Activated naive CD4-positive, alpha-beta T cell treated with anti-CD3 and anti-CD28 coated beads, Interleukin-2, amount 50 U/mL, for 24 hours (primary cell): Measurements from ENCODE around the gene NR1D1.

Experiments
- H3K27ac Mint-ChIP-seq: one replicate; pipeline ENCODE4 v1.8.0; 2021; ENCODE audit warnings: mild to moderate bottlenecking, mixed read lengths
- H3K27me3 Mint-ChIP-seq: one replicate; pipeline ENCODE4 v1.8.0; 2021; ENCODE audit warnings: mixed read lengths
- H3K36me3 Mint-ChIP-seq: one replicate; pipeline ENCODE4 v1.8.0; 2021; ENCODE audit warnings: mixed read lengths
- H3K4me1 Mint-ChIP-seq: one replicate; pipeline ENCODE4 v1.8.0; 2021; ENCODE audit warnings: mixed read lengths
- H3K4me3 Mint-ChIP-seq: one replicate; pipeline ENCODE4 v1.8.0; 2021; ENCODE audit warnings: mild to moderate bottlenecking, mixed read lengths
- H3K9me3 Mint-ChIP-seq: one replicate; pipeline ENCODE4 v1.8.0; 2021; ENCODE audit warnings: mixed read lengths

Gene NR1D1

DNA sequence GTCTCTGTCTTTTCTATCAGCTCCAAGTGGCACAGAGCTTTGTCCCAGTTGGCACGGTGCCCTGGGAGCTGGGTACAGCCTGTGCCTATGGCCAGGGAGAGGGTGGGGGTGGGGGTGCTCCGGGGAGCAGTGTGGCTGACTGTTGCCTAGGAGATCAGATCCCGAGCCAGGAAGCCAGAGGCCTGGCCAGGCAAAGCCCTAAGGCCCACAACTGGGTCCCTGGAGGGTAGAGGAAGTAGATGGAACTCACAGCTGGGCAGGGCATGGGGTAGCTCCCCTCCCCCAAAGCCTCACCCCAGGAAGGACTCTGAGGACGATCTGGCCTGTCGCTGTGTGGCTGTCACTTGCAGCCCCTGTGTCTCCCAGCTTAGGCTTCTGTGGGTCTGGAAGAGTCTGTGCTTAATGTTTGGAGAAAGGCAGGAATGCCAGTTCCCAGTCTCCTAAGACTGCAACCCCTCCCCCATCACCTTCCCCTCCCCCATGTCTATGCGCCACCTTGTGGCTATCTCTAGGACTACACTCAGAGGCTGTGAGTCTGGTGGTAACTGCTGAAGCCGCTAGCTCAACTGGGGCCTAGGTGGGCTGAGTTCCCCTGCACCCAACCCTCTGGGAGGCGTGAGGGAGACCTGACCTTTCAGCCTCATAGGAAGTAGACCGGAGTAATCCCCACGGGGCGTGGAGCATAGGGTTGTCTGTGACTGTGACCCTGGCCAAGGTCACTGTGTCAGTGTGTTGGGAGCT lies 25.0 kb downstream of the NR1D1 start:
- Mint-ChIP-seq H3K4me1 (peaks cover 48% of the 10 kb centered on the region), H3K4me3 (peak overlapping the region; percentile 70), H3K36me3 (peaks cover 3% of the 10 kb centered on the region), H3K27ac (peak overlapping the region; percentile 76), H3K27me3 (no peaks in the 10 kb centered on the region), H3K9me3 (no peaks in the 10 kb centered on the region)

GRCh38 chr17:40074871-40075200 lies 25.6 kb downstream of the NR1D1 start:
- peaks cover 3% of the 10 kb centered on the region for H3K36me3 Mint-ChIP-seq
- peaks cover 54% of the 10 kb centered on the region for H3K4me1 Mint-ChIP-seq
- H3K27me3 Mint-ChIP-seq, result no peaks in the 10 kb centered on the region
- no peak overlapping the region for H3K4me3 Mint-ChIP-seq
- no peak overlapping the region for H3K27ac Mint-ChIP-seq
- H3K9me3 Mint-ChIP-seq, result no peaks in the 10 kb centered on the region

DNA sequence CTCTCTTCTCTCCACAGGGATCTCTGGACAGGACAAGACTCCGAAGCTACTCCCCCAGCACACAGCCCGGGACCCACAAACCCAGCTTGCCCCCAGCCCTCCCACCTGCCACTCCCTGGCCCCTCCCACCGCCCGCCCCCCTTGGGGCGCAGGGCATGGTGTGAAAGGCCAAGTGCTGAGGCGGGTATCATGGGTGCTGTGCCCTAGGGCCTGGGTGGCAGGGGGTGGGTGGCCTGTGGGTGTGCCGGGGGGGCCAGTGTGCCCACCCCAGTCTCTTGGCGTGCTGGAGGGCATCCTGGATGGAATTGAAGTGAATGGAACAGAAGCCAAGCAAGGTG lies 26.2 kb downstream of the NR1D1 start:
- H3K9me3 Mint-ChIP-seq, result no peaks in the 10 kb centered on the region
- no peaks in the 10 kb centered on the region for H3K27me3 Mint-ChIP-seq
- no peak overlapping the region for H3K27ac Mint-ChIP-seq
- peaks cover 61% of the 10 kb centered on the region for H3K4me1 Mint-ChIP-seq
- H3K4me3 Mint-ChIP-seq, result no peak overlapping the region
- peaks cover 3% of the 10 kb centered on the region for H3K36me3 Mint-ChIP-seq

- Mint-ChIP-seq H3K4me1 (peaks cover 66% of the 10 kb centered on the region), H3K9me3 (no peaks in the 10 kb centered on the region), H3K27me3 (no peaks in the 10 kb centered on the region), H3K27ac (peak overlapping the region; percentile 25), H3K36me3 (peaks cover 3% of the 10 kb centered on the region), H3K4me3 (no peak overlapping the region)
These were observed 26.8 kb downstream of the NR1D1 start for GRCh38 chr17:40073454-40074174.

DNA sequence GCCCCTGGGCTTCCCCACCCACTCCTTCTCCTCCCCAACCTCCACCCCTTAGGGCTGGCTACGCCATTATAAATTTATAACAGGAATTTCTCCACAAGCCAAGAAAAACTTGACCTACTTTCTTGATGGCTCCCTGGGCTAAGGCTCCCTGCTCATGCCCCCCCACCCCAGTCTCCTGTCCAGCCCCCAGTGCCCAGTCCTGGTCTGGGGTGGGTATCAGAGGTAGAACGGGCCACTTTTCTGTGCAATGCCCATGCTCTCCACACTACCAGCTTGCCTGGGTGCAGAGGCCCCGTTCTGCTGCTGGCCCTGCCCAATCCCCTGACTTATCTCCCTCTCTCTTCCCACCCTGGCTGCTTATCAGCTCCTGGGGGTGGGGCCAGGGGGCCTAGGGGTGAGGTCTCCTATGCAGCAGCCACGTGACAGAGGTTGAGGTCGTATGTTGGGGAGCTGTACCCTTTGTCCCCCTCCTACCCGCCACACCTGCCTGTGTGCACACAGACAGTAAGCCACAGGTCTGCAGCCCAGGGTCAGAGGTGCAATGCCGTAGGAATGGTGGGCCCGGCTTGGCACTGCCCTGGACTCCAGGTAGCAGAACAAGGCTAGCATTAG lies 27.5 kb downstream of the NR1D1 start:
- peaks cover 74% of the 10 kb centered on the region for H3K4me1 Mint-ChIP-seq
- no peak overlapping the region for H3K4me3 Mint-ChIP-seq
- H3K27ac Mint-ChIP-seq, result no peak overlapping the region
- H3K36me3 Mint-ChIP-seq, result peaks cover 3% of the 10 kb centered on the region
- no peaks in the 10 kb centered on the region for H3K27me3 Mint-ChIP-seq
- H3K9me3 Mint-ChIP-seq, result no peaks in the 10 kb centered on the region

DNA sequence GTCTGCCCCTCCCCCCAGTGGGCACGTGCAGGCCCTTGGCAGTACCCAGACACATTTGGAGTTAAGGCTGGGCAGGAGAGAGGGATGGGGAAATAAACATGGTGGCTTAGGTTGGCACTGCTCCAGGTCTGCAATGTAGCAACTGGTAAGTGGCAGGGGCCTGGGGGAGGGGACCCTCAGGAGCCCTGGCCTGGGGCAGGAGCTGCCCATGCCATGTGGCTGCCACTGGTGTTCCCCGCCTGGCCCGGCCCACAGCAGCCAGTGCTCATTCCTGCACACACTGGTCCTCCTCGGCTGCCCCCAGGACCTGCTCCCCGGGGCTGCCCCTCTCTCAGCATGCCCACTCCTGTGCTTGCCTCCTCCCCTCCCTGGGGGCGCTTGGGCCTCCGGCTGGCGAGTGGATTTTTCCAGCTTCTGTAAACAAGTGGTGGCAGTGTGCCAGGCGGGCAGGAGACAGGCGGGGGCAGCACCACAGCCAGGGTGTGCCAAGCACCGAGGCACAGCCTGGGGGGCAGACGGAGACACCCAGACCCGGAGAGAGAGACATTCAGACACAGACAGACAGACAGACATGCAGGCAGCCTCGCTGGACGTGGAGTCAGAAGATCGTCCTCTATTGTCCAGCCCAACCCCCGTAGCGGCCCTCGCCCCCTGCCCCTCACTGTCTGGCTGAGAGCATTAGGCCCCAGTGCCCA lies 28.2 kb downstream of the NR1D1 start:
- no peak overlapping the region for H3K4me3 Mint-ChIP-seq
- peaks cover 2% of the 10 kb centered on the region for H3K36me3 Mint-ChIP-seq
- H3K27ac Mint-ChIP-seq, result peak overlapping the region; percentile 62
- H3K27me3 Mint-ChIP-seq, result no peaks in the 10 kb centered on the region
- H3K9me3 Mint-ChIP-seq, result no peaks in the 10 kb centered on the region
- peaks cover 80% of the 10 kb centered on the region for H3K4me1 Mint-ChIP-seq

- Mint-ChIP-seq H3K27me3 (no peaks in the 10 kb centered on the region), H3K4me1 (peaks cover 84% of the 10 kb centered on the region), H3K4me3 (no peak overlapping the region), H3K27ac (no peak overlapping the region), H3K9me3 (no peaks in the 10 kb centered on the region), H3K36me3 (no peaks in the 10 kb centered on the region)
These were observed 28.9 kb downstream of the NR1D1 start for GRCh38 chr17:40071313-40072039.

DNA sequence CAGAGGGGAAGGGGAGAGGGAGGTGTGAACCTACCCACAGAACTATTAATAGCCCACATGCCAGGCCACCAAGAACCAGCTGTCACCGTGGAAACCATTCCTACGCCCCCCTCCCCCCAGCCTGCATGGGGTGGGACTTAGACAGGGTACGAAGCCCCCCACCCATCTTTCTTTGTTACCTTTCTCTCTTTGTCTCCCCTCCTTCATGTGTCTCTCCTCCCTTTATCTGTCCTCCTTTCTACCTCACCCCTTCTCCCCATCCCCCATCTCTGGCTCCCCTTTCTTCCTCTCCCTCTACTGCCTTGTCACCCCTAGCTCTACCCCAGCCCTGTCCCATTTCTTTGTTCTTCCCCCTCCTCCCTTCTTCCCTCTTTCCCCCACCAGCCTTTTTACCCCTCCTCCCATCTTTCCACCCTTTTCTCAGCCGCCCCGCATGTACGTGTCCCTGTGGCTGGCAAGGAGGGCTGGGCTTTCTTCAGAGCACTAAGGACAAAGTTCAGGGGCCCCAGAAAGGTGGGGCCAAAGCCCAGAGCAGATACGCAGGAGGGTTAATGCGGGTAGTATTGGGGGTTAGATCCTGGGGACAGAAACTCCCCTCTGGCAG lies 29.6 kb downstream of the NR1D1 start:
- H3K4me3 Mint-ChIP-seq, result peak overlapping the region; percentile 84
- peak overlapping the region; percentile 95 for H3K27ac Mint-ChIP-seq
- H3K36me3 Mint-ChIP-seq, result no peaks in the 10 kb centered on the region
- H3K27me3 Mint-ChIP-seq, result no peaks in the 10 kb centered on the region
- peaks cover 82% of the 10 kb centered on the region for H3K4me1 Mint-ChIP-seq
- no peaks in the 10 kb centered on the region for H3K9me3 Mint-ChIP-seq

GRCh38 chr17:40069751-40070708 lies 30.4 kb downstream of the NR1D1 start:
- Mint-ChIP-seq H3K27ac (peak overlapping the region; percentile 95), H3K36me3 (no peaks in the 10 kb centered on the region), H3K9me3 (no peaks in the 10 kb centered on the region), H3K27me3 (no peaks in the 10 kb centered on the region), H3K4me1 (peaks cover 79% of the 10 kb centered on the region), H3K4me3 (peak overlapping the region; percentile 84)

- Mint-ChIP-seq H3K27ac (peak overlapping the region; percentile 95), H3K4me1 (peaks cover 81% of the 10 kb centered on the region), H3K27me3 (no peaks in the 10 kb centered on the region), H3K36me3 (no peaks in the 10 kb centered on the region), H3K4me3 (peak overlapping the region; percentile 84), H3K9me3 (no peaks in the 10 kb centered on the region)
These were observed 31.3 kb downstream of the NR1D1 start for GRCh38 chr17:40068917-40069750.

GRCh38 chr17:40068584-40068916 lies 31.8 kb downstream of the NR1D1 start:
- Mint-ChIP-seq H3K4me1 (peaks cover 82% of the 10 kb centered on the region), H3K36me3 (no peaks in the 10 kb centered on the region), H3K27ac (peak overlapping the region; percentile 95), H3K9me3 (no peaks in the 10 kb centered on the region), H3K27me3 (no peaks in the 10 kb centered on the region), H3K4me3 (peak overlapping the region; percentile 84)

- peak overlapping the region; percentile 95 for H3K27ac Mint-ChIP-seq
- no peaks in the 10 kb centered on the region for H3K27me3 Mint-ChIP-seq
- peak overlapping the region; percentile 84 for H3K4me3 Mint-ChIP-seq
- no peaks in the 10 kb centered on the region for H3K9me3 Mint-ChIP-seq
- no peaks in the 10 kb centered on the region for H3K36me3 Mint-ChIP-seq
- peaks cover 80% of the 10 kb centered on the region for H3K4me1 Mint-ChIP-seq
These were observed 32.2 kb downstream of the NR1D1 start for GRCh38 chr17:40068129-40068581.

- peak overlapping the region; percentile 84 for H3K4me3 Mint-ChIP-seq
- no peaks in the 10 kb centered on the region for H3K27me3 Mint-ChIP-seq
- no peaks in the 10 kb centered on the region for H3K36me3 Mint-ChIP-seq
- peak overlapping the region; percentile 95 for H3K27ac Mint-ChIP-seq
- peaks cover 77% of the 10 kb centered on the region for H3K4me1 Mint-ChIP-seq
- no peaks in the 10 kb centered on the region for H3K9me3 Mint-ChIP-seq
These were observed 32.7 kb downstream of the NR1D1 start for GRCh38 chr17:40067710-40068109.
